ENCODE results near the gene NADK2. TPM values are rescaled to one million over a fixed set of nuclear protein-coding genes. Genes with fewer than 3 reads are reported as not detected.

Gene NADK2
- total and polyA plus RNA-seq, 12 donors, result 13.5 to 68.3 (median 46.6) TPM

GRCh38 chr5:36173426-36173825 is 68.3 kb downstream of the NADK2 start:
- H3K27me3 ChIP-seq, result no peaks in the 10 kb centered on the region
- WGBS, 4 donors, result 79 to 86% (median 81%) methylated on average over 2 of the region's 2 CpGs
- H3K36me3 ChIP-seq (replicated peaks in 1 of 2), result peaks cover 0 to 64% of the 10 kb centered on the region in 2 donors
- no peak for DNase-seq
- TF ChIP-seq CTCF (IDR thresholded peaks at IDR 0.05), result no peak
- TF ChIP-seq POLR2A (IDR thresholded peaks at IDR 0.05), result no peak
- no peak overlapping the region for H3K4me3 ChIP-seq
- no peaks in the 10 kb centered on the region for H3K9me3 ChIP-seq (replicated peaks in 1 of 3)
- intact Hi-C loops (cut with DNase I), result loop anchor here in 1 of 2 donors (10.0 kb wide), 1 partner anchor 221 kb away; no protein-coding TSS in a partner anchor
- no peak overlapping the region for H3K27ac ChIP-seq
- H3K4me1 ChIP-seq (replicated peaks in 1 of 2), result peaks cover 0 to 9% of the 10 kb centered on the region in 2 donors

GRCh38 chr5:36172599-36172998 is 69.1 kb downstream of the NADK2 start:
- WGBS, 4 donors, result 50 to 67% (median 63%) methylated on average over 1 of the region's 1 CpG
- no peak overlapping the region for H3K27ac ChIP-seq
- H3K4me1 ChIP-seq (replicated peaks in 1 of 2), result peaks cover 0 to 9% of the 10 kb centered on the region in 2 donors
- no peak for TF ChIP-seq CTCF (IDR thresholded peaks at IDR 0.05)
- no peak for TF ChIP-seq POLR2A (IDR thresholded peaks at IDR 0.05)
- intact Hi-C loops (cut with DNase I), result loop anchor here in 1 of 2 donors (10.0 kb wide), 1 partner anchor 222 kb away; no protein-coding TSS in a partner anchor
- no peaks in the 10 kb centered on the region for H3K9me3 ChIP-seq (replicated peaks in 1 of 3)
- no peak overlapping the region for H3K4me3 ChIP-seq
- no peaks in the 10 kb centered on the region for H3K27me3 ChIP-seq
- DNase-seq, result no peak
- peaks cover 0 to 68% of the 10 kb centered on the region in 2 donors for H3K36me3 ChIP-seq (replicated peaks in 1 of 2)

- DNase-seq, result no peak
- WGBS, 4 donors, result 72 to 81% (median 80%) methylated on average over 5 of the region's 5 CpGs
- intact Hi-C loops (cut with DNase I), result loop anchor here in 1 of 2 donors (10.0 kb wide), 1 partner anchor 224 kb away; no protein-coding TSS in a partner anchor
- H3K9me3 ChIP-seq (replicated peaks in 1 of 3), result no peaks in the 10 kb centered on the region
- no peaks in the 10 kb centered on the region for H3K27me3 ChIP-seq
- no peak overlapping the region for H3K27ac ChIP-seq
- TF ChIP-seq POLR2A (IDR thresholded peaks at IDR 0.05), result no peak
- TF ChIP-seq CTCF (IDR thresholded peaks at IDR 0.05), result no peak
- H3K36me3 ChIP-seq (replicated peaks in 1 of 2), result peaks cover 0 to 74% of the 10 kb centered on the region in 2 donors
- peaks cover 0 to 9% of the 10 kb centered on the region in 2 donors for H3K4me1 ChIP-seq (replicated peaks in 1 of 2)
- no peak overlapping the region for H3K4me3 ChIP-seq
Measured at GRCh38 chr5:36170832-36171424, 70.8 kb downstream of the NADK2 start.

- Histone ChIP-seq H3K36me3 (replicated peaks in 1 of 2) (peaks cover 0 to 86% of the 10 kb centered on the region in 2 donors), H3K27me3 (no peaks in the 10 kb centered on the region), H3K9me3 (replicated peaks in 1 of 3) (no peaks in the 10 kb centered on the region), H3K27ac (no peak overlapping the region), H3K4me3 (no peak overlapping the region), H3K4me1 (replicated peaks in 1 of 2) (no peaks in the 10 kb centered on the region)
- intact Hi-C loops (cut with DNase I), result no loop called here
- no peak for TF ChIP-seq CTCF (IDR thresholded peaks at IDR 0.05)
- no peak for TF ChIP-seq POLR2A (IDR thresholded peaks at IDR 0.05)
- WGBS, 4 donors, result 89 to 95% (median 90%) methylated on average over 4 of the region's 4 CpGs
- no peak for DNase-seq
Measured at GRCh38 chr5:36168737-36169136, 73.0 kb downstream of the NADK2 start.
